ENCODE measurements around the gene COL18A1.
"Not testable (repeated sequence)": the region's sequence is repeated elsewhere in the genome, so short reads cannot be mapped to it uniquely, and the experiment has no call there.

Gene COL18A1

GRCh38 chr21:45404730-45405270, at the start of gene COL18A1:
TSS of gene COL18A1 (plus strand) at chr21:45405165. CDS start at chr21:45405231, 66 bp downstream.
- peak; percentile 91 for DNase-seq (ENCODE audit: low spot score)

- DNase-seq (ENCODE audit: low spot score): no peak
These were observed 49.4 kb upstream of the COL18A1 start for GRCh38 chr21:45355573-45355972.

GRCh38 chr21:45356251-45356650, 48.7 kb upstream of the COL18A1 start:
- peak; percentile 57 for DNase-seq (ENCODE audit: low spot score)

GRCh38 chr21:45356653-45357435, 48.1 kb upstream of the COL18A1 start:
- DNase-seq (ENCODE audit: low spot score): no peak

GRCh38 chr21:45357436-45358260, 47.3 kb upstream of the COL18A1 start:
- DNase-seq (ENCODE audit: low spot score): no peak

GRCh38 chr21:45358261-45358670, 46.7 kb upstream of the COL18A1 start:
- no peak for DNase-seq (ENCODE audit: low spot score)

- DNase-seq (ENCODE audit: low spot score): no peak
These were observed 46.2 kb upstream of the COL18A1 start for GRCh38 chr21:45358711-45359310.

GRCh38 chr21:45359451-45360217, 45.3 kb upstream of the COL18A1 start:
- no peak for DNase-seq (ENCODE audit: low spot score)

- DNase-seq (ENCODE audit: low spot score): no peak
These were observed 43.6 kb upstream of the COL18A1 start for GRCh38 chr21:45361033-45361997.

- DNase-seq (ENCODE audit: low spot score): no peak
These were observed 42.8 kb upstream of the COL18A1 start for GRCh38 chr21:45362077-45362747.

GRCh38 chr21:45362748-45363145, 42.2 kb upstream of the COL18A1 start:
- DNase-seq (ENCODE audit: low spot score): no peak

GRCh38 chr21:45363272-45363671, 41.7 kb upstream of the COL18A1 start:
- not testable (repeated sequence) for DNase-seq (ENCODE audit: low spot score)

GRCh38 chr21:45363921-45364467, 41.0 kb upstream of the COL18A1 start:
- DNase-seq (ENCODE audit: low spot score): peak; percentile 47

GRCh38 chr21:45364468-45365185, 40.3 kb upstream of the COL18A1 start:
- DNase-seq (ENCODE audit: low spot score): no peak

- DNase-seq (ENCODE audit: low spot score): no peak
These were observed 39.8 kb upstream of the COL18A1 start for GRCh38 chr21:45365186-45365607.

- peak; percentile 81 for DNase-seq (ENCODE audit: low spot score)
These were observed 39.2 kb upstream of the COL18A1 start for GRCh38 chr21:45365608-45366241.

GRCh38 chr21:45366476-45366875, 38.5 kb upstream of the COL18A1 start:
- no peak for DNase-seq (ENCODE audit: low spot score)

GRCh38 chr21:45366931-45367401, 38.0 kb upstream of the COL18A1 start:
- DNase-seq (ENCODE audit: low spot score): no peak

Measured in iPS-NIHi11 (cell line).